Thoracic aorta (tissue), 2 donors: ENCODE measurements around the gene SPATA32. TPM values are rescaled to one million over a fixed set of nuclear protein-coding genes. Genes with fewer than 3 reads are reported as not detected.

ENCODE experiments used
- ATAC-seq: fragments of 150-250 bp; one replicate; pipeline ENCODE4 v1.8.0; 2017; ENCODE audit warnings: low read depth; ENCODE audit not compliant: insufficient number of reproducible peaks, low FRiP score
- DNase-seq: peaks from one replicate; pipeline ENCODE4 v3.0.0-alpha.2; 2020; ENCODE audit warnings: low spot score
- H3K27ac ChIP-seq, 2 donors: fragments of 200-600 bp; sonication (generic); 1 replicate in 1 of 2; 2 replicates in 1 of 2; pipeline ENCODE4 v1.5.1; 2016; ENCODE audit warnings: mild to moderate bottlenecking in 2 of 2, moderate library complexity in 2 of 2
- H3K27me3 ChIP-seq: fragments of 200-600 bp; sonication (generic); replicated peaks from 2 replicates; pipeline ENCODE4 v1.6.0; 2016; ENCODE audit warnings: mild to moderate bottlenecking; ENCODE audit not compliant: insufficient read depth
- H3K36me3 ChIP-seq: fragments of 200-600 bp; sonication (generic); one replicate; pipeline ENCODE4 v1.5.1; 2016
- H3K4me1 ChIP-seq, 2 donors: fragments of 200-600 bp; sonication (generic); 1 replicate in 1 of 2; 2 replicates in 1 of 2; pipeline versions ENCODE4 v1.5.1 to v1.6.0; 2016; ENCODE audit warnings: low read depth in 2 of 2, mild to moderate bottlenecking in 1 of 2; ENCODE audit not compliant: control insufficient read depth in 1 of 2
- H3K4me3 ChIP-seq: fragments of 200-600 bp; sonication (generic); 2 replicates; pipeline ENCODE4 v1.5.1; 2016; ENCODE audit warnings: mild to moderate bottlenecking
- H3K9me3 ChIP-seq: fragments of 200-600 bp; sonication (generic); 2 replicates; pipeline ENCODE4 v1.5.1; 2016
- total RNA-seq, 2 donors: library from RNA; depleted of rRNA; stranded (reverse); fragments of >200 nt; gene quantifications; one replicate each; pipeline versions ENCODE4 v1.1.0 to v1.2.3, GENCODE V29; 2016
- TF ChIP-seq, protein P1 (sequence below): fragments of 200-600 bp; sonication (generic); IDR thresholded peaks from one replicate; pipeline ENCODE4 v1.5.1; 2019; ENCODE audit warnings: antibody characterized with exemption

The SPATA32 gene
- total RNA-seq, 2 donors from 2014 or later: not detected

DNA sequence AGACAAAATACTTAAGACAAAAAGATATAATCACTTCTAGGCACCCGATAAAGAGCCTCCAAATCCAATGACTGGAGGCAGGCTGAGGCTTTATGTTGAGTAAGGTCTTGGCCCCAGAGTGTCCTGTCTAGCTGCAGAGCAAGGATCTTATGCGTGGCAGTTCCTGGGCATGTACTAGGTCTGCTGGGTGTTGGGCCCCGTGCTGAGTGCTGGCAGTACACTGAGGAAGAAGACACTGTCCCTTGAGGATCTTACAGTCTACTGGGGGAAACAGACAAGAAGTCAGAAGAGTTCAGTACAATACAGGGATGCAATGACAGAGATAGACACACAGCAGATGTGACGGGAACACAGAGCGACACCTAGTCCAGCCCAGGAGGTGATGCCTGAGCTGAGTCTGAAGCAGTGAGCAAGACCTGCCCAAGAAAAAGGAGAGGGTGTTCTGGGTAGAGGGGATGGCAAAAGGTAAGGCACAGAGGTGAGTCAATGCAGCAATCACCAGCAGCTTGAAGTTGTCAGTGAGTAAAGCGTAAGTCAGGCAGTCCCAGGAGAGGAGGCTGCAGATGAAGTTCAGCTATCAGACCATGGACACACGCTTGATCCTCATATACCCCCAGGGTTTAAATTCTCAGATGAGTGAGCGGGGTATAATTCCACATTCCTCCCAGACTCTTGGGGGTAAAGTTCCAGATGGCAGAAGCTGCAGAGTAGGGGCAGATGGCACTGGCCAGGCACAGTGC lies 36.8 kb upstream of the SPATA32 start:
- no peaks in the 10 kb centered on the region for H3K36me3 ChIP-seq
- no peaks in the 10 kb centered on the region for H3K27me3 ChIP-seq
- H3K4me3 ChIP-seq: no peak overlapping the region
- no peaks in the 10 kb centered on the region for H3K9me3 ChIP-seq
- peaks cover 46 to 83% of the 10 kb centered on the region in 2 donors for H3K4me1 ChIP-seq
- DNase-seq (no peak), ATAC-seq (no peak)
- TF ChIP-seq, protein P1, sequence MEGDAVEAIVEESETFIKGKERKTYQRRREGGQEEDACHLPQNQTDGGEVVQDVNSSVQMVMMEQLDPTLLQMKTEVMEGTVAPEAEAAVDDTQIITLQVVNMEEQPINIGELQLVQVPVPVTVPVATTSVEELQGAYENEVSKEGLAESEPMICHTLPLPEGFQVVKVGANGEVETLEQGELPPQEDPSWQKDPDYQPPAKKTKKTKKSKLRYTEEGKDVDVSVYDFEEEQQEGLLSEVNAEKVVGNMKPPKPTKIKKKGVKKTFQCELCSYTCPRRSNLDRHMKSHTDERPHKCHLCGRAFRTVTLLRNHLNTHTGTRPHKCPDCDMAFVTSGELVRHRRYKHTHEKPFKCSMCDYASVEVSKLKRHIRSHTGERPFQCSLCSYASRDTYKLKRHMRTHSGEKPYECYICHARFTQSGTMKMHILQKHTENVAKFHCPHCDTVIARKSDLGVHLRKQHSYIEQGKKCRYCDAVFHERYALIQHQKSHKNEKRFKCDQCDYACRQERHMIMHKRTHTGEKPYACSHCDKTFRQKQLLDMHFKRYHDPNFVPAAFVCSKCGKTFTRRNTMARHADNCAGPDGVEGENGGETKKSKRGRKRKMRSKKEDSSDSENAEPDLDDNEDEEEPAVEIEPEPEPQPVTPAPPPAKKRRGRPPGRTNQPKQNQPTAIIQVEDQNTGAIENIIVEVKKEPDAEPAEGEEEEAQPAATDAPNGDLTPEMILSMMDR: no peak
- no peak overlapping the region for H3K27ac ChIP-seq

DNA sequence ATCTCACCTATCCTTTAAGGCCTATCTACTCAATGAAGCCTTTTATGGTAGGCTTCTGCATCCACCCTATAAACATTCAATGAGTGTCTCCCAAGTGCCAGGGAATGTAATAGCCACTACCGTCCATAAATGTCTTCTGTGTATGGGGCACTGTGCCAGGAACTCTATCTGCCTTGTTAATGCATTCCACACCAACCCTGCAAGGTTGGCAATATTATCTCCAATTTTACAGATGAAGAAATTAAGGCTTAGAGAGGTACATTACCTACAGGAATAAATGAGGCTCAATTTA lies 34.9 kb upstream of the SPATA32 start:
- ATAC-seq: no peak
- Histone ChIP-seq H3K4me1 (peaks cover 52 to 87% of the 10 kb centered on the region in 2 donors), H3K27me3 (no peaks in the 10 kb centered on the region), H3K36me3 (no peaks in the 10 kb centered on the region), H3K27ac (no peak overlapping the region), H3K4me3 (no peak overlapping the region), H3K9me3 (no peaks in the 10 kb centered on the region)
- TF ChIP-seq, protein P1: no peak
- DNase-seq: no peak

DNA sequence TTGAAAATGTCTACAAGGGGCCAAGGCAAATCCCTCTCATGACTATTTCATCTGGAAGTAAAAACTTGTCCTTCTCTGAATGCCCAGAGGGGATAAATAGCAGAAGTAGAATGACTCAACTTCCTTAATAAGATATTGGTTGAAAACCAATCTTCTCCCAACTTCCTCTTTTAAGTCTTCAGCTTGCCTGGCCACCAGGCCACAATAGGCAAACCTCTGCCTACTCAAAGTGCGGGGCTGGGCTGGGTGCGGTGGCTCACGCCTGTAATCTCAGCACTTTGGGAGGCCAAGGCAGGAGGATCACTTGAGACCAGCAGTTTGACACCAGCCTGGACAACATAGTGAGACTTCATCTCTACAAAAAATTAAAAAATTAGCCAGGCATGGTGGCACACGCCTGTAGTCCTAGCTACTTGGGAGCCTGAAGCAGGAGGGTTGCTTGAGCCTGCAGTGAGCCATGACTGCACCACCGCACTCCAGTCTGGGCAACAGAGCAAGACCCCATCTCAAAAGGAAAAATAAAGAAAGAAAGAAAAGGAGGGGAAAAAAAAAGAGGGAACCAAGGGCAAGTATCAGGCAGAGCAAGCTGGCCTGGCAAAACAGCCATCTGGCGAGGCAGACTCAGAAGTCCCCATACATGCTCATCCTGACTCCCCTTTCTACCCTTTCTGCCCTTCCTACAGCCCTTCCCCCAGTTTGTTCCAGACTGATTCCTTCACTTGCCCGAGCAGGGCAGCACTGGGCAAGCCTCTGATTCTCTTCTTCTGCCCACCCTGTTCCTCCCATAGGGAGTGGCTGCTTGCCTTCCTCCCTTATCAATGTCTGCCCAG lies 34.3 kb upstream of the SPATA32 start:
- TF ChIP-seq, protein P1: no peak
- Histone ChIP-seq H3K4me3 (no peak overlapping the region), H3K4me1 (peaks cover 56 to 91% of the 10 kb centered on the region in 2 donors), H3K27me3 (no peaks in the 10 kb centered on the region), H3K36me3 (no peaks in the 10 kb centered on the region), H3K9me3 (no peaks in the 10 kb centered on the region), H3K27ac (no peak overlapping the region)
- no peak for ATAC-seq
- no peak for DNase-seq

DNA sequence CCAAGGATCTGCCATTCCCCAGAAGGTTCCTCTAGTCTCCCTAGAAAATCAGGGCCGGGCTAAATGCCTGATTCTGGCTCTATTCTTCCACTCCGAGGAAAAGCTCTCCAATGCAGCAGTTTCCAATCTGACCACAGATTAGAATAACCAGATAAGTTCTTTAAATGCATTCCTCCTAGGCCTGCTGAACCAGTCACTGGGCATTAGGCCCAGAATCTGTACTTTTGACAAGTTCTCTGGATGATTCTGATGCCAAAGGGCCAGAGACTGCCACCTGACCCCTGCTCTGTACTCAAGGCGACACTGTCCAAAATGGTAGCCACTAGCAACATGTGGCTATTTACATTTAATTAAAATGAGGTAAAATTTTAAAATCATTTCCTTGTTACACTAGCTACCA lies 32.6 kb upstream of the SPATA32 start:
- no peak overlapping the region for H3K4me3 ChIP-seq
- no peaks in the 10 kb centered on the region for H3K9me3 ChIP-seq
- TF ChIP-seq, protein P1: peak; percentile 15
- ATAC-seq (no peak), DNase-seq (no peak)
- H3K36me3 ChIP-seq: no peaks in the 10 kb centered on the region
- H3K27me3 ChIP-seq: no peaks in the 10 kb centered on the region
- H3K27ac ChIP-seq: peak overlapping the region; percentile 65 to 89
- peaks cover 57 to 94% of the 10 kb centered on the region in 2 donors for H3K4me1 ChIP-seq

DNA sequence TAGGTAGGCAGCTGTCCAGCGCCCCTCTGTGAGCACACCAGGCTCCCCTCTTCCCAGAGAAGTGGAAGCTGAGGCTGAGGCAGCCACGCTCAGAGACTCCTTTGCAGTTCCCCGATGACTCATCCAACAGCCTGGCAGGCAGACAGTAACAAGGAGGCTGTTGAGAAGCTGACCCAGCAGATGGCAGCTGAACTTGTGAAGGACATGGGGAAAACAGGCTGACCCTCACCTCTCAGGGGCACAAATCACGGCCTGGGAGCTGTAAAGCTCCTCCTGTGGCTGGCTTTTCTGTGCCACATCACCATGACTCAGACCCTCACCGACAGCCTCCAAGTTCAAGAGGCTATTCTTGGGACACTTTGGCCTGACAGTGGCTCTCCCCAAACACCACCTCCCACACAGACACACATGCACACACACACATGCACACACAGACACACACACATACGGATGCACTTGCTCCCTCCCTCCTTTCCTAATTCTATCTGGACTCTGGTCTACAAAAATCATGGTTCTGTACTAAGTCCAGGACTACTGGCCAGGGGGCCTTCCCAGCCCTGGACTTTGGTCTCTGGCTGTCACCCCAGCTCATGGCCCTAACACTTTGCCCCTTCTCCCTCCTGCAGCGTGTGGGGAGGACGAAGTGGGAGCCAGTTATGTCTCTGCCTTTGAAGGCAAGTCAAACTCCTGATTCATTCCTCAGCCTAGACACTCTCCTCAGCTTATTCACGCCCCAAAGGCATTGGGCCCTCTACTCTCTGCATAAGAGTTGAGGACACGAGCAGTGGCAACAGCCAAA lies 31.7 kb upstream of the SPATA32 start:
- Histone ChIP-seq H3K27ac (peak overlapping the region; percentile 65 to 89), H3K4me1 (peaks cover 57 to 94% of the 10 kb centered on the region in 2 donors), H3K27me3 (no peaks in the 10 kb centered on the region), H3K4me3 (no peak overlapping the region), H3K9me3 (no peaks in the 10 kb centered on the region), H3K36me3 (no peaks in the 10 kb centered on the region)
- peak; percentile 82 for DNase-seq
- ATAC-seq: peak; percentile 36
- TF ChIP-seq, protein P1: no peak
